ENCODE results near the gene ERBB4.

- no peak for TF ChIP-seq POLR2A (IDR thresholded peaks at IDR 0.05; ENCODE audit: low read depth, low read length)
- TF ChIP-seq POLR2AphosphoS5 (IDR thresholded peaks at IDR 0.05; ENCODE audit: low read depth, low read length) = no peak
- no peak for TF ChIP-seq TAF1 (IDR thresholded peaks at IDR 0.05; ENCODE audit: low read depth, low read length)
- TF ChIP-seq SPI1 (IDR thresholded peaks at IDR 0.05; ENCODE audit: low read depth, low read length) = no peak
Measured at GRCh38 chr2:211405036-211405435, 1133.6 kb downstream of the ERBB4 start.

All from GM12891 (cell line).